Measurements from ENCODE around the gene TP53RK.
A peak's percentile ranks its signal among the peaks of the same experiment; 100 is the strongest.

Gene TP53RK

GRCh38 chr20:46647469-46647868 is 41.8 kb downstream of the TP53RK start:
- no peak overlapping the region for H3K18ac ChIP-seq (ENCODE audit: low read depth in 1 of 2, low read length in 2 of 2)
- no peaks in the 10 kb centered on the region for H3K9me3 ChIP-seq (ENCODE audit: control insufficient read depth, low read length)
- no peak overlapping the region for H3K27ac ChIP-seq (ENCODE audit: low read length, poor library complexity, severe bottlenecking)
- H3K23ac ChIP-seq (ENCODE audit: low read length in 2 of 2): no peak overlapping the region
- H4K8ac ChIP-seq (ENCODE audit: low read length): no peak overlapping the region
- no peak overlapping the region for H3K14ac ChIP-seq (ENCODE audit: low read length in 2 of 2)
- no peaks in the 10 kb centered on the region for H3K36me3 ChIP-seq (ENCODE audit: control insufficient read depth in 1 of 2, insufficient read depth in 2 of 2, low read depth in 1 of 2, low read length in 2 of 2)
- H2BK5ac ChIP-seq (ENCODE audit: low read depth, low read length, poor library complexity, severe bottlenecking): no peak overlapping the region
- WGBS: 57% methylated on average over 4 of the region's 4 CpGs
- H2BK12ac ChIP-seq (ENCODE audit: low read length in 2 of 2): no peak overlapping the region
- no peak overlapping the region for H2AK5ac ChIP-seq (ENCODE audit: low read length, severe bottlenecking)
- H2BK15ac ChIP-seq (ENCODE audit: low read depth, poor library complexity, severe bottlenecking): no peak overlapping the region
- H3K4me3 ChIP-seq (ENCODE audit: insufficient read depth in 1 of 2, low read depth in 1 of 2, low read length in 2 of 2): no peak overlapping the region
- no peak overlapping the region for H3K9ac ChIP-seq (ENCODE audit: low read length)
- H3K79me1 ChIP-seq (replicated peaks; ENCODE audit: low read length, poor library complexity, severe bottlenecking): no peaks in the 10 kb centered on the region
- H3K4me1 ChIP-seq (ENCODE audit: control insufficient read depth, insufficient read depth, low read depth, low read length): peaks cover 6% of the 10 kb centered on the region
- no peak overlapping the region for H2BK120ac ChIP-seq (ENCODE audit: low read depth, low read length)
- DNase-seq: no peak
- no peak overlapping the region for H4K91ac ChIP-seq (ENCODE audit: low read length)
- H3K4ac ChIP-seq (ENCODE audit: low read depth in 1 of 2, low read length in 2 of 2): no peak overlapping the region
- peaks cover 31 to 33% of the 10 kb centered on the region in 2 experiments for H3K27me3 ChIP-seq (ENCODE audit: control insufficient read depth in 1 of 2, insufficient read depth in 1 of 2, low read length in 2 of 2)
- H2AFZ ChIP-seq (ENCODE audit: low read depth, low read length): no peak overlapping the region
- H3K4me2 ChIP-seq (ENCODE audit: low read length, poor library complexity, severe bottlenecking): no peak overlapping the region

- Histone ChIP-seq H2AFZ (ENCODE audit: low read depth, low read length) (no peak overlapping the region), H3K9ac (ENCODE audit: low read length) (no peak overlapping the region), H3K23ac (ENCODE audit: low read length in 2 of 2) (no peak overlapping the region), H3K36me3 (ENCODE audit: control insufficient read depth in 1 of 2, insufficient read depth in 2 of 2, low read depth in 1 of 2, low read length in 2 of 2) (no peaks in the 10 kb centered on the region), H3K4me1 (ENCODE audit: control insufficient read depth, insufficient read depth, low read depth, low read length) (peaks cover 6% of the 10 kb centered on the region), H2BK12ac (ENCODE audit: low read length in 2 of 2) (no peak overlapping the region), H3K4me3 (ENCODE audit: insufficient read depth in 1 of 2, low read depth in 1 of 2, low read length in 2 of 2) (no peak overlapping the region), H2BK120ac (ENCODE audit: low read depth, low read length) (no peak overlapping the region), H2AK5ac (ENCODE audit: low read length, severe bottlenecking) (no peak overlapping the region), H2BK15ac (ENCODE audit: low read depth, poor library complexity, severe bottlenecking) (no peak overlapping the region), H3K4me2 (ENCODE audit: low read length, poor library complexity, severe bottlenecking) (no peak overlapping the region), H4K8ac (ENCODE audit: low read length) (no peak overlapping the region), H3K14ac (ENCODE audit: low read length in 2 of 2) (no peak overlapping the region), H3K4ac (ENCODE audit: low read depth in 1 of 2, low read length in 2 of 2) (no peak overlapping the region), H3K9me3 (ENCODE audit: control insufficient read depth, low read length) (no peaks in the 10 kb centered on the region), H3K18ac (ENCODE audit: low read depth in 1 of 2, low read length in 2 of 2) (no peak overlapping the region), H3K27me3 (ENCODE audit: control insufficient read depth in 1 of 2, insufficient read depth in 1 of 2, low read length in 2 of 2) (peaks cover 27 to 29% of the 10 kb centered on the region in 2 experiments), H3K79me1 (replicated peaks; ENCODE audit: low read length, poor library complexity, severe bottlenecking) (no peaks in the 10 kb centered on the region), H4K91ac (ENCODE audit: low read length) (no peak overlapping the region), H3K27ac (ENCODE audit: low read length, poor library complexity, severe bottlenecking) (no peak overlapping the region), H2BK5ac (ENCODE audit: low read depth, low read length, poor library complexity, severe bottlenecking) (no peak overlapping the region)
- 82% methylated on average over 3 of the region's 3 CpGs for WGBS
- DNase-seq: no peak
These were observed 42.4 kb downstream of the TP53RK start for GRCh38 chr20:46646659-46647380.

- Histone ChIP-seq H3K23ac (ENCODE audit: low read length in 2 of 2) (no peak overlapping the region), H3K79me1 (replicated peaks; ENCODE audit: low read length, poor library complexity, severe bottlenecking) (no peaks in the 10 kb centered on the region), H3K27ac (ENCODE audit: low read length, poor library complexity, severe bottlenecking) (no peak overlapping the region), H2BK120ac (ENCODE audit: low read depth, low read length) (no peak overlapping the region), H3K14ac (ENCODE audit: low read length in 2 of 2) (no peak overlapping the region), H3K18ac (ENCODE audit: low read depth in 1 of 2, low read length in 2 of 2) (no peak overlapping the region), H3K4me1 (ENCODE audit: control insufficient read depth, insufficient read depth, low read depth, low read length) (peaks cover under 1% of the 10 kb centered on the region), H3K4me2 (ENCODE audit: low read length, poor library complexity, severe bottlenecking) (no peak overlapping the region), H2AK5ac (ENCODE audit: low read length, severe bottlenecking) (no peak overlapping the region), H2AFZ (ENCODE audit: low read depth, low read length) (no peak overlapping the region), H3K4ac (ENCODE audit: low read depth in 1 of 2, low read length in 2 of 2) (no peak overlapping the region), H3K27me3 (ENCODE audit: control insufficient read depth in 1 of 2, insufficient read depth in 1 of 2, low read length in 2 of 2) (peaks cover 20 to 23% of the 10 kb centered on the region in 2 experiments), H2BK5ac (ENCODE audit: low read depth, low read length, poor library complexity, severe bottlenecking) (no peak overlapping the region), H2BK12ac (ENCODE audit: low read length in 2 of 2) (no peak overlapping the region), H3K36me3 (ENCODE audit: control insufficient read depth in 1 of 2, insufficient read depth in 2 of 2, low read depth in 1 of 2, low read length in 2 of 2) (no peaks in the 10 kb centered on the region), H3K4me3 (ENCODE audit: insufficient read depth in 1 of 2, low read depth in 1 of 2, low read length in 2 of 2) (no peak overlapping the region), H3K9ac (ENCODE audit: low read length) (no peak overlapping the region), H4K8ac (ENCODE audit: low read length) (no peak overlapping the region), H3K9me3 (ENCODE audit: control insufficient read depth, low read length) (no peaks in the 10 kb centered on the region), H4K91ac (ENCODE audit: low read length) (no peak overlapping the region), H2BK15ac (ENCODE audit: low read depth, poor library complexity, severe bottlenecking) (no peak overlapping the region)
- DNase-seq: no peak
- 94% methylated on average over 3 of the region's 4 CpGs for WGBS
These were observed 43.1 kb downstream of the TP53RK start for GRCh38 chr20:46646122-46646521.

- H3K9me3 ChIP-seq (ENCODE audit: control insufficient read depth, low read length): no peaks in the 10 kb centered on the region
- H3K14ac ChIP-seq (ENCODE audit: low read length in 2 of 2): no peak overlapping the region
- no peak overlapping the region for H3K9ac ChIP-seq (ENCODE audit: low read length)
- H3K4me3 ChIP-seq (ENCODE audit: insufficient read depth in 1 of 2, low read depth in 1 of 2, low read length in 2 of 2): no peak overlapping the region
- H4K8ac ChIP-seq (ENCODE audit: low read length): no peak overlapping the region
- H2BK5ac ChIP-seq (ENCODE audit: low read depth, low read length, poor library complexity, severe bottlenecking): no peak overlapping the region
- DNase-seq: no peak
- no peaks in the 10 kb centered on the region for H3K79me1 ChIP-seq (replicated peaks; ENCODE audit: low read length, poor library complexity, severe bottlenecking)
- H2BK12ac ChIP-seq (ENCODE audit: low read length in 2 of 2): no peak overlapping the region
- no peak overlapping the region for H2BK120ac ChIP-seq (ENCODE audit: low read depth, low read length)
- H2AK5ac ChIP-seq (ENCODE audit: low read length, severe bottlenecking): no peak overlapping the region
- H3K4me1 ChIP-seq (ENCODE audit: control insufficient read depth, insufficient read depth, low read depth, low read length): no peaks in the 10 kb centered on the region
- peak overlapping the region; percentile 15 for H2BK15ac ChIP-seq (ENCODE audit: low read depth, poor library complexity, severe bottlenecking)
- no peak overlapping the region for H3K23ac ChIP-seq (ENCODE audit: low read length in 2 of 2)
- H3K36me3 ChIP-seq (ENCODE audit: control insufficient read depth in 1 of 2, insufficient read depth in 2 of 2, low read depth in 1 of 2, low read length in 2 of 2): no peaks in the 10 kb centered on the region
- no peak overlapping the region for H4K91ac ChIP-seq (ENCODE audit: low read length)
- no peak overlapping the region for H3K27ac ChIP-seq (ENCODE audit: low read length, poor library complexity, severe bottlenecking)
- no peak overlapping the region for H3K18ac ChIP-seq (ENCODE audit: low read depth in 1 of 2, low read length in 2 of 2)
- peaks cover 8 to 23% of the 10 kb centered on the region in 2 experiments for H3K27me3 ChIP-seq (ENCODE audit: control insufficient read depth in 1 of 2, insufficient read depth in 1 of 2, low read length in 2 of 2)
- WGBS: 85% methylated on average over 1 of the region's 1 CpG
- H2AFZ ChIP-seq (ENCODE audit: low read depth, low read length): no peak overlapping the region
- no peak overlapping the region for H3K4ac ChIP-seq (ENCODE audit: low read depth in 1 of 2, low read length in 2 of 2)
- H3K4me2 ChIP-seq (ENCODE audit: low read length, poor library complexity, severe bottlenecking): no peak overlapping the region
These were observed 44.5 kb downstream of the TP53RK start for GRCh38 chr20:46644733-46645132.
